ENCODE results near the gene COL2A1. TPM values are rescaled to one million over a fixed set of nuclear protein-coding genes. Genes with fewer than 3 reads are reported as not detected.

The COL2A1 gene
- total RNA-seq, 2 experiments from 2014 or later = not detected

DNA sequence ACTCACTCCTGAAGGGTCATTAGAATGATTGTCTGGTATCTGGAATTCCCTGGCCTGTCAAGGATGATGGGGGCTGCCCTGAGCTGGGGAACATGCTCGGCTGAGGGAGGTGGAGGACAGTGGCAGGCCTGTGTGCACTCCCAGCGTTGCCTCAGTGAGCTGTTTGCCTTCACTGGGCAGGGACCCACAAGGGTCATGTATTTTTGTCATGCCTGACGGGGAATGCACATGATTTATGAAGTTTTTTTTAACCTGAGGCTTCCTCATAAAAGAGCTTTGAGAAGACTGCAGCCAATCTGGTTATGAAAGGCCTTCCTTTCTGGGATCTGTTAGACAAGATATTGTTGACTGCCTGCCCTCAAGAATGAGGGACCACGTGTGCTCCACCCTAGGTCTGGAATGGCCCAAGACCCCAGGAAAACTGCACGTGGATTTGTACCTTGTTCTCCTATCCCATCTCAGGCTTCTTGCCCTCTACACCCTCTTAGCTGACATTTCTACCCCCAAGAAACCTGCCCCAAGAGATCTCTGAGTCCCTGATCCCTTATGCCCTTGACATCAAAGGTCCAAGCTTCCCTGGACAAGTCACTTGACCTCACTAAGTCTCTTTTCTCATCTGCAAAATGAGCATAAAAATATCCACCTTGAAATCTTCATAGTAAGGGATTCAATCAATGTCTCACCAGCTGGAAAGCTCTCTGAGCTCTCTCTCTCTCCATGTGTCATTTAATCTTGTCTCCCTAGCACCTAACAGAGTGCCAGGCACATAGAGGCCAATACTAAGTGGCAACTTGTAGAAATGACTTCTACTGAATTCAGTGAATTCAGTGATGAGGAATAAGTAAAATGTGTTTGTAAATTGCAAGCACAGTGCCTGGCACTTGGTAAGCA lies 24.5 kb upstream of the COL2A1 start:
- no peaks in the 10 kb centered on the region for H3K27me3 Mint-ChIP-seq
- H3K4me3 ChIP-seq (ENCODE audit: low read length) = no peak overlapping the region
- no peak overlapping the region for H3K4me3 Mint-ChIP-seq
- DNase-seq = no peak
- H3K27ac ChIP-seq (ENCODE audit: low read depth in 1 of 2, low read length in 2 of 2) = no peak overlapping the region
- peaks cover 0 to 4% of the 10 kb centered on the region in 2 experiments for H3K27me3 ChIP-seq (ENCODE audit: control insufficient read depth in 1 of 2, insufficient read depth in 2 of 2, low read length in 2 of 2)
- no peaks in the 10 kb centered on the region for H3K4me1 Mint-ChIP-seq (ENCODE audit: low read depth)
- no peaks in the 10 kb centered on the region for H3K36me3 Mint-ChIP-seq (ENCODE audit: low read depth)
- intact Hi-C loops (cut with DNase I, micrococcal nuclease) = no loop called here
- no peaks in the 10 kb centered on the region for H3K9me3 Mint-ChIP-seq
- ChIA-PET CTCF (no interaction called here), POLR2A (no interaction called here)
- peaks cover 0 to 5% of the 10 kb centered on the region in 2 experiments for H3K9me3 ChIP-seq (ENCODE audit: control insufficient read depth in 1 of 2, insufficient read depth in 1 of 2, low read length in 2 of 2)
- no peaks in the 10 kb centered on the region for H3K4me1 ChIP-seq (ENCODE audit: insufficient read depth, low read length)
- no peaks in the 10 kb centered on the region for H3K36me3 ChIP-seq (ENCODE audit: insufficient read depth, low read length)
- no peak overlapping the region for H3K27ac Mint-ChIP-seq
- no peak for ATAC-seq (ENCODE audit: poor library complexity)
- TF ChIP-seq, protein P1, sequence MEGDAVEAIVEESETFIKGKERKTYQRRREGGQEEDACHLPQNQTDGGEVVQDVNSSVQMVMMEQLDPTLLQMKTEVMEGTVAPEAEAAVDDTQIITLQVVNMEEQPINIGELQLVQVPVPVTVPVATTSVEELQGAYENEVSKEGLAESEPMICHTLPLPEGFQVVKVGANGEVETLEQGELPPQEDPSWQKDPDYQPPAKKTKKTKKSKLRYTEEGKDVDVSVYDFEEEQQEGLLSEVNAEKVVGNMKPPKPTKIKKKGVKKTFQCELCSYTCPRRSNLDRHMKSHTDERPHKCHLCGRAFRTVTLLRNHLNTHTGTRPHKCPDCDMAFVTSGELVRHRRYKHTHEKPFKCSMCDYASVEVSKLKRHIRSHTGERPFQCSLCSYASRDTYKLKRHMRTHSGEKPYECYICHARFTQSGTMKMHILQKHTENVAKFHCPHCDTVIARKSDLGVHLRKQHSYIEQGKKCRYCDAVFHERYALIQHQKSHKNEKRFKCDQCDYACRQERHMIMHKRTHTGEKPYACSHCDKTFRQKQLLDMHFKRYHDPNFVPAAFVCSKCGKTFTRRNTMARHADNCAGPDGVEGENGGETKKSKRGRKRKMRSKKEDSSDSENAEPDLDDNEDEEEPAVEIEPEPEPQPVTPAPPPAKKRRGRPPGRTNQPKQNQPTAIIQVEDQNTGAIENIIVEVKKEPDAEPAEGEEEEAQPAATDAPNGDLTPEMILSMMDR (IDR thresholded peaks at IDR 0.05) = no peak

DNA sequence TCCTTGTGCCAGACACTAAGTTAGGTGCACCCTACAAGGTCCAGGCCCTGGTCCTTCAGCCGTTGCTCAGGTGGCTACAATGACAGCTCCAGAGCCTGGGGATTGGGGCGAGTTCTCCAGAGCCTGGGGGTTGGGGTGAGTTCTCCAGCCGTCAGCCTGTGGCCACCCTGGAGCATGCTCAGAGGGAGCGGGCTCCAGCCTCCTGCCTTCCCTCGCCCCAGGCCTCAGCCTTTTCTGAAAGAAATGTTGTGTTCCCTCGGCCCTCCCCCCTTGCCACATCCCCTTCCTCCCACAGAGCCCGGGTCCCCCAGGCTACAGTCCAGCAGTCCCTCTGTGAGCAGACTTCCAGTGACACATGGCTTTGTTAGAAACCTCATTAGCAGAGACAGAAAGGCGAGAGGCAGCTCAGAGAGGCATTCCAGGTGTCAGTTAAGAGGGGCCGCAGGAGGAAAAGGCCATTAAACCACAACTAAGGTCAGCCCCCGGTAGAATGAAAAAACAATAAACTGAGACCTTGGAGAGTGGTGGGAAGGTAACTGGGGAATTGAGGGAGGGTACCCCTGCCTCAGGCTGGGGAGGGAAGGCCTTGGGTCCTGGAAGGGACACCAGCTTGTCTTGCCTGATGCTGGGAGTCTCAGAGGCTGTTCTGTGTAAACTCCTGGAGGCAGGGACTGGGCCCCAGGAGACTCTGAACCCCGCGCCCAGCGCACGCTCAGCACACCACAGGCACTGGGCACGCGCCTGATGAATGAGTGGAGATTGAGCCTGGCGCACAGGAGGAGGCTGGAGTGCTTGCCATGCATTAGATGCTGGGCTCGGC lies 23.1 kb upstream of the COL2A1 start:
- Mint-ChIP-seq H3K27me3 (peaks cover 8% of the 10 kb centered on the region), H3K9me3 (no peaks in the 10 kb centered on the region), H3K36me3 (ENCODE audit: low read depth) (no peaks in the 10 kb centered on the region), H3K27ac (no peak overlapping the region), H3K4me3 (no peak overlapping the region), H3K4me1 (ENCODE audit: low read depth) (no peaks in the 10 kb centered on the region)
- ChIA-PET POLR2A (no interaction called here), CTCF (no interaction called here)
- DNase-seq (no peak), ATAC-seq (ENCODE audit: poor library complexity) (no peak)
- Histone ChIP-seq H3K4me3 (ENCODE audit: low read length) (no peak overlapping the region), H3K27ac (ENCODE audit: low read depth in 1 of 2, low read length in 2 of 2) (no peak overlapping the region), H3K9me3 (ENCODE audit: control insufficient read depth in 1 of 2, insufficient read depth in 1 of 2, low read length in 2 of 2) (peaks cover 0 to 5% of the 10 kb centered on the region in 2 experiments), H3K36me3 (ENCODE audit: insufficient read depth, low read length) (no peaks in the 10 kb centered on the region), H3K4me1 (ENCODE audit: insufficient read depth, low read length) (no peaks in the 10 kb centered on the region), H3K27me3 (ENCODE audit: control insufficient read depth in 1 of 2, insufficient read depth in 2 of 2, low read length in 2 of 2) (peaks cover 4 to 7% of the 10 kb centered on the region in 2 experiments)
- TF ChIP-seq, protein P1 (IDR thresholded peaks at IDR 0.05) = no peak
- intact Hi-C loops (cut with DNase I, micrococcal nuclease) = no loop called here

GRCh38 chr12:48026060-48026827 lies 22.0 kb upstream of the COL2A1 start:
- Mint-ChIP-seq H3K4me3 (no peak overlapping the region), H3K9me3 (no peaks in the 10 kb centered on the region), H3K4me1 (ENCODE audit: low read depth) (no peaks in the 10 kb centered on the region), H3K27me3 (peaks cover 19% of the 10 kb centered on the region), H3K27ac (no peak overlapping the region), H3K36me3 (ENCODE audit: low read depth) (no peaks in the 10 kb centered on the region)
- Histone ChIP-seq H3K27me3 (ENCODE audit: control insufficient read depth in 1 of 2, insufficient read depth in 2 of 2, low read length in 2 of 2) (peaks cover 4 to 9% of the 10 kb centered on the region in 2 experiments), H3K36me3 (ENCODE audit: insufficient read depth, low read length) (no peaks in the 10 kb centered on the region), H3K9me3 (ENCODE audit: control insufficient read depth in 1 of 2, insufficient read depth in 1 of 2, low read length in 2 of 2) (peaks cover 0 to 5% of the 10 kb centered on the region in 2 experiments), H3K4me1 (ENCODE audit: insufficient read depth, low read length) (no peaks in the 10 kb centered on the region), H3K27ac (ENCODE audit: low read depth in 1 of 2, low read length in 2 of 2) (no peak overlapping the region), H3K4me3 (ENCODE audit: low read length) (no peak overlapping the region)
- ChIA-PET POLR2A (no interaction called here), CTCF (no interaction called here)
- intact Hi-C loops (cut with DNase I, micrococcal nuclease) = no loop called here
- TF ChIP-seq, protein P1 (IDR thresholded peaks at IDR 0.05) = no peak
- ATAC-seq (ENCODE audit: poor library complexity) = no peak
- DNase-seq = no peak
